Middle frontal gyrus (tissue), 1 donor: ENCODE data around the gene SPECC1L.

Source experiments
- DNase-seq: peaks from one replicate; pipeline ENCODE4 v3.0.0-alpha.2; 2015; ENCODE audit warnings: low spot score; ENCODE audit errors: extremely low spot score

The SPECC1L gene

DNA sequence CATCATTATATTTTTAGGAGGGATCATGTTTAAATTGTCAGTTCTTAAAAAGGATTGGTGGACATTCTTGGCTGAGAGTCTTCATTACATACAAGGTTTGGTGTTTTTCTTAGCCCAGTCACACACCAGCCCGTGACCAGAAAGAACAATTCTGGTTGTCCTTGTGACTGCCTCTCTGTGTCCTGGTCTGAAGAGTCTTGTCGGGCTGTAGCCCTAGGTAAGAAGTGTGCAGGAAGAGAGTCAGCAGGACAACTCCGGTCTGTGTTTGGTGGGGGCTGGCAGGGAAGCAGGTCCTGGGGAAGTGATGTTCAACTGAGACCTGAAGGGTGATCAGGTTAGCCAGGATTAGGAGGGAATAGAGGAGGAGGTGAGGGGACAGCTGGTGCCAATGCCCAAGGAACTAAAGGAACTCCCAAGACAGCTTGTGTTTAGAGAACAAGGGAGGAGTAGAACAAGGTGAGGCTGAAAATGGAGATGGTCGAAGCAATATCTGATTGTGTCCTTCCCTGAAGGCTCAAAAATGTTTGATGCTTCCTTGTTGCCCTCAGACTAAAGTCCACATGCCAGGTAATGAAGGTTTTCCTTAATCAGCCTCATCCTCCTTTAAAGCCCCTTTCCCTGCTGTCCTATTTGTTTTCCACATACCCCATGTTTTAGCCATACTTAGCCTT is 91.5 kb downstream of the SPECC1L start:
- no peak for DNase-seq

DNA sequence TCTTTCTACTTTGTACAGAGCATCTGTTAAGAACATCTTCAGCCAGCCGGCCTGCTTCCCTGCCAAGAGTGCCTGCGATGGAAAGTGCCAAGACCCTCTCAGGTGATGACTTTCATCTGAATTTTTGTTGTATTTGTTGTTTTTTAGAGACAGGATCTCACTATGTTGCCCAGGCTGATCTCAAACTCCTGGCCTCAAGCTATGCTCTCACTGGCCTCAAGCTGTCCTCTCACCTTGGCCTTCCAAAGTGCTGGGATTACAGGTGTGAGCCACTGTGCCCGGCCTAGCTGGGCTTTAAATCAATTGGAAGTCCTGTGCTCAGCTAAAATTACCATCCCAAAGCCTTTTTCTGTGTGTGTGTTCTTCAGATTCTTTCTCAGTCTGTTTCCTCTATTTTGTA is 92.6 kb downstream of the SPECC1L start:
- no peak for DNase-seq

DNA sequence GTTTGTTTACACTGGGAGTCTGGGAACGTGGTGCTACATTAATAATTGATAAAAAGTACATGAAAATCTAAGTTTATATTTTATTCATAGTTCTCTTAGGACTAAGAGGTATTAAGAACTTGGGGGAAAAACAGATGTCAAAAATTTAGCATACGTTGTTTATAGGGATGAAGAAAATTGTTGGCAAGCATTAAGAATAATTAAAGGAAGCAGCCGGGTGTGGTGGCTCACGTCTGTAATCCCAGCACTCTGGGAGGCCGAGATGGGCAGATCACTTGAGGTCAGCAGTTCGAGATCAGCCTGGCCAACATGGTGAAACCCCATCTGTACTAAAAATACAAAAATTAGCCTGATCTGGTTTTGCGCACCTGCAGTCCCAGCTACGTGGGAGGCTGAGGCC is 96.1 kb downstream of the SPECC1L start:
- DNase-seq: no peak

- no peak for DNase-seq
Measured at GRCh38 chr22:24367841-24368240, 97.2 kb downstream of the SPECC1L start.

DNA sequence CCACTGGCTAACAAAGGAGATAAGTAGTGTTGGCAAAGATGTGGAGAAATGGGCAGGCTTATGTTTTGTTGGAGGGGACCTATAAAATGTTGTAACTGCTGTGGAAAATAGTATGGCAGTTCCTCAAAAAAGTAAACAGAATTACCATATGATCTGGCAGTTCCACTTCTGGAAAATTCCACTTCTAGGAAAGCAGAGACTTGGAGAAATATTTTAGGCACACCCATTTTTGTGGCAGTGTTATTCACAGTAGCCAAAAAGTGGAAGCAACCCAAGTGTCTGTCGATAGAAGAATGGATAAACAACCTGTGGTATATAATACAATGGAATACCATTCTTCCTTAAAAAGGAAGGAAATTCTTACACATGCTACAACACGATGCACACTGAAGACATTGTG is 99.8 kb downstream of the SPECC1L start:
- DNase-seq: no peak

- DNase-seq: no peak
Measured at GRCh38 chr22:24376002-24376401, 105.4 kb downstream of the SPECC1L start.

DNA sequence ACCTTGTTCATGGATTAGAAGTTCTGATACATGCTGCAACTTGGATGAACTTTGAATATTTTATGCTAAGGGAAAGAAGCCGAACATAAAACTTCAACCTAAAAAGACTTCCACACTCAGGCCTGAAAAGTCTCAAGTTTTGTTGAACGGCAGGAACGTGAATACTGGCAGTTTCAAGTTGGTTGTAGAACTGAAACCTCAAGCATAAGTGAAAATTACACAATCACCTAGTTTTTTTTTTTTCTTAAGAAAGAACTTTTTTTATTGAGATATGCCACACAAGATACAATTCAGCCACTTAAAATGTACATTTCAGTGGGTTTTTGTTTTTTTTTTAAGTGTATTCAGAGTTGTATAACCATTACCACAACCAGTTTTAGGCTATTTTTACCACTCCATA is 106.0 kb downstream of the SPECC1L start:
- DNase-seq: no peak

- DNase-seq: no peak
Measured at GRCh38 chr22:24379536-24379935, 108.9 kb downstream of the SPECC1L start.

- DNase-seq: no peak
Measured at GRCh38 chr22:24380220-24380904, 109.7 kb downstream of the SPECC1L start.

DNA sequence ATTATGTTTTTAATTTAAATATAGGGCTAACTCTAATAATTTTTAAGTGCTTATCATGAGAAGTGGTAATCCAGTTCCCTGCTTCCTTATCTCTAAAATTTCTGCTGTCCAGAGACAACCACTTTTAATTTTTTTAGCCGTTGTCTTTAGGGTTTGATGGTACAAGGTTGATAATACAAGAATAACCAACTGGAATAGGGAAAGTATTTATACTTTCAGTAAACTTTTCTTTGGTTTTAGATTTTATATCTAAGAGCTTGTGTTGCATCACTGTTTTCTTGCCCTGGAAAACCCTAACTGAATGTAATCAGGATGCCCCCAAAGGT is 110.2 kb downstream of the SPECC1L start:
- DNase-seq: no peak

- no peak for DNase-seq
Measured at GRCh38 chr22:24383061-24383460, 112.4 kb downstream of the SPECC1L start.

DNA sequence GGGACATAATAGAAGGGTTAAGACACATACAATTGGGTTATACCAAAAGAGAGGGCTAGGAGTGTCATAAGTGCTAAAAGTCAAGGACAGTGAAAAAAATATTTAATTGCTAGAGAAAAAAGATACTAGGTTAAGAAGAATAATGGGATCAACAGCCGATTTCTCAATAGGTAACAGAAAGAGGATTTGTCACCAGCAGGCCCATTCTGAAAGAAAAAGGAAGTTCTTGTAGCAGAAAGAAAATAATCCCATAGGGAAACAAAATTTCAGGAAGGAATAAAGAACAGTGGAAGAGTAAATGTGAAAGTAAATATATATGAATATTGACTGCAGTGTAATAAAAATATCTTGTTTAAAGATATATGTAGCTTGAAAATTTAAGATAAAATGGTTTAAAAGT is 113.5 kb downstream of the SPECC1L start:
- no peak for DNase-seq

DNA sequence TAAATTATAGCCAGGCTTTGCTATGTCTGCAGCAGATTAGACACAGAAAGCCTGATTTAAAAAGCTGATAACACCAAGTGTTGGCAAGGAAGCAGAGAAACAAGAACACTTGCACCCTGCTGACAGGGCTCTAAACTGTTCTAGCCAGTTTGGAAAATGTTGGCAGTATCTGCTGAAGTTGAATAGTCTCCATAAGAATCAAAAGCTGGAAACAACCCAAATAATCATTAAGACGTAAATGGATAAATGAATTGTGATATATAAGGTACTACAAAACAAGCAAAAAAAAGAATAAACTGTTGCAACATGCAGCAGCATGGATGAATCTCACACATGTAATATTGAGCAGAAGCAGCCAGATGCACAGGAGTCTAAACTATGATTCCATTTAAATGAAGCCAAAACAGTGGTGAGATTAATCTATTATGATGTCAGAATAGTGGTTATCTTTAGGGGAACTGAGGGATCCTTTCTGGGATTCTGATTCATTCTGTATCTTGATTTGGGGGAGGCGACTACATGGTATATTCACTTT is 116.4 kb downstream of the SPECC1L start:
- DNase-seq: no peak

DNA sequence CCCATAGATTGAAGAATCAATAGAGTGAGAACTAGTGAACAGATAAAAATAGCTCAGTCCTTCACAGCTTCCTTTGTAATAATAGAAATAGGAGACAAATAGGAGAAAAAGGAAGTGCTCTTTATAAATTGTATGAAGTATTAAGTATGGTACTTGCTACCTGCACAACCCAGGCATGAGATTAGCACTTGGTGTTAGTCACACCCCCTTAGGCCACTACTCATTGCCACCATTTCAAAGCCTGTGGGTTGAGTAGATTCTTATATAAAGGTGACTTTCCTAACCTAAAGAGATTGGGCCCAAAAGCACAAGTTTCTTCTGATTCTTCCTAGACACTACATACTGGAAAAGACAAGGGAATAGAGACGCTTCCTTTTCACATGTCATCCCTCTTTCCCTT is 119.0 kb downstream of the SPECC1L start:
- no peak for DNase-seq

DNA sequence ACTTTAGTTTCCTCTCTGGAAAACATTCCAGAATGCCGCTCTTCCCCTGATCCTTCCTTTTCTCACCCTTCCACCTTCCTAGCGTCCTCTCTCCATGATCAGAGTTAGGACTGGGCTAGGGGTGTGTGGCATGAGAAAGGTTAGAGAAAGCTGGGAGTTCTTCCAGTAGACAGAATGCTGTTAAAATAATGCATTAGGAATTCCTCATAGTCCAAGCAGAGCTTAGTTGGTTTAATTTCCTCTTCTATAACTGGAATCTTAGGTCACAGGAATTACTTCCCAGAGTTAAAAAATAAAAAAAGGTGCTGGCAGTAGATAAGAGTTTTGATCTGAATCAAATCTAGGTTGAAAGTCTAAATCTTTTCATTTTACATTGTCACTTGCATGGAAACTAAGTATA is 119.5 kb downstream of the SPECC1L start:
- no peak for DNase-seq

- DNase-seq: no peak
Measured at GRCh38 chr22:24390576-24390975, 119.9 kb downstream of the SPECC1L start.

DNA sequence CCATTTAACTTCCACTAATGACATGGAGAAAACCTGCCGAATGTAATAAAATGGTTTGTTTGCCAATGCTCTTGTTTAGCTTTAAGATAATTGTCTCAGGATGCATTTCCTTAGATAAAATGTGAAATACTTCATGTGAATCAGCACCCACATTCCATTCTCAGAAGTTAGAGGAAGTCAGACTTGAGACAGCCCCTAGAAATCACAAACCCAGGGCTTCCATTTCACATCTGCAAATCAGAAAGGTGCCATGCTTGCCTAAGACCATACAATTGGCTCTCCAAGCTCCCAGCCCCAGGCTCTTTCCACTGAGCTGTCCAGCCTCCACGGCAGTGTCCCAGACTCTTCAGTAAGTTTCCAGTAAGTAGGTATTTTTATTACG is 121.2 kb downstream of the SPECC1L start:
- no peak for DNase-seq

DNA sequence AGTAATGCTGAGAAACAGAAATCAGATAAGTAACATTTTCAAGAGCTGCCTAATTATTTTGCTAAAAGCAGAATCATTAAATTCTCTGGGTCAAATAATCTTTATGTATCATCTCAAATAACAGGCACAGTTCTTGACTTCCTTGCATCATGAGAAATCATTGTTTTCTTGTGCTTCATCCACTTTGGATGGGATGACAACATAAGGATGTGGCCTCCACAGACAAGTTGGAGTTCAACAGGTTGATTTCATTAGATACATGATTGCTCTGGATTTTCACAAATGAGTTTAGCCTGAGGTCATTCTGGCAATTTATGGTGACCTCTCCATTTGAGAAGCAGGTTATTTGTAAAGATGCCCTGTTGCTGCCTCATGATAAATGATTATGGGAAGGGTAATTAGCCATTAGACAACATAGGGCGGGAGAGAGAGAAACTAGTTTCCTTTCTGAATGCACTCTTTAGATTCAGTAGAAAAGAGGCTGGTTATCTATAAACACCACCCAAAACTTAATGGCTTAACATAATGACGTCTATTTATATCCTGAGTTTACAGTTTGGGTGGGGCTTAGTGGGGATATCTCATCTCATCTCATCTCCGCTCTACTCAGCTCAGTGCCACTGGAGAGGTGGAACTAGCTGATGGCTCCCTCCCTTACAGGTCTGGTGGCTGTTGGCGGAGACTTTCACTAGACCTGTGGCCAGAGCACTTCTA is 121.7 kb downstream of the SPECC1L start:
- no peak for DNase-seq

DNA sequence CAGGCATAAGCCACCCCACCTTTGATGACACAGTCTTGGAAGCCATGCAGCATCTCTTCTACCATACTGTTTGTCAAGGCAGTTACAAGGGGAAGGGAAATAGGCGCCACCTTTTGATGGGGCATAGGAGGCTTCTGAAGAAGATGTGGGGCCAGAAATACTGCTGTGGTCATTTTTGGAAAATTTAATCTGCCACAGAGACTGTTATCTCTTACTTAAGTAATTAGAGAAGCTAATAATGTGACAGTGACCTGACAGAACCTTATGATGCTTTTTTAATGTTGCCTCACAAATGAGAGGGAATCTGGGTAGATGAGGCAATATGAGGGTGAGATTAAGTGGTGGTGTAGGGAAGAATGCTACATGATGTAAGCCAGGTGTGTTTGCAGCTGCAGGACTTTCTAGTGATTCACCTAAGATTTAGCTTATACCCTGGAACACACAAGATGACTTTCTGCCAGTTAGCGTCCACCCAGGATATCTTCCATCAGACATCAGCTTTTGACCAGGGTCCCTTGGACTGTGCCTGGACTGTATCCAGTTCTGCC is 122.5 kb downstream of the SPECC1L start:
- no peak for DNase-seq

DNA sequence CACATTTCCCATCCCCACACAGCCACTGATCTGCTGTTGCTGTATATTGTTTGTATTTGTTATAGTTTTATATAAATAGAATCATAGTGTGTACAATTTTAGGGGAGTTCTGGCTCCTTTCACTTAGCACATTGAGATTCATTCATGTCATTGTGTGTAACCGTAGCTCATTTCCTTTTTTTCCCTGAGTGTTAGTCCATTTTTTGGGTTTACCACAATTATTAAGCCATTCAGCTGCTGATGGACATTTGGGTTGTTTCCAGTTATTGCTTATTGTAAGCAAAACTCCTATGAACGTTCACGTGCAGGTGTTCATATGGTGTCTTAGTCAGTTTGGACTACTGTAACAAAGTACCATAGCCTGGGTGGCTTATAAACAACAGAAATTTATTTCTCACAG is 123.2 kb downstream of the SPECC1L start:
- no peak for DNase-seq

GRCh38 chr22:24394254-24394653 is 123.6 kb downstream of the SPECC1L start:
- DNase-seq: no peak

DNA sequence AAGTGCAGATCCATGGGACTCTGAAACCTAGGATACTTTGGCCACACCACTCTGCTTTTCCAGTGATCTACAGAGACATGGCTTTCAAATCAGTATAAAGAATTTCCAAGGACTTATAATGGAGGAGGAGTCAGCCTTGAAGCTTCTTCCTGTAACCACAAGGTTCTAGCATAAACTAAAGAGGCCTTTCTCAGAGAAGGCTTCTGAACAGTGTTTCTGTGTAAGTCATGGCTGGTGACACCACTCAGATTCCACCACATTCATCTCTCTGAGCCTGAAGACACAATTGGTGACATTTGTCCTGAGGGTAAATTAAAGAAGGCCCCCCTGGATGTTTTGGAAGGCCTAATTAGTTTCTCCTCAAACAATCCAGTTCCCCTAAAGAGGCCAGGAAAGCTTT is 127.8 kb downstream of the SPECC1L start:
- DNase-seq: no peak
